ENCODE data around the gene ANKRD12. TPM values are rescaled to one million over a fixed set of nuclear protein-coding genes. Genes with fewer than 3 reads are reported as not detected.

ANKRD12 gene
- total and polyA plus RNA-seq, 9 donors = 8.8 to 115 (median 72.9) TPM

GRCh38 chr18:9123520-9123919 lies 13.1 kb upstream of the ANKRD12 start:
- intact Hi-C loops (cut with DNase I) = no loop called here
- TF ChIP-seq CTCF (IDR thresholded peaks at IDR 0.05) = no peak
- H3K4me3 ChIP-seq = no peak overlapping the region
- H3K27me3 ChIP-seq = no peaks in the 10 kb centered on the region
- 89 to 99% (median 89%) methylated on average over 2 of the region's 2 CpGs for WGBS, 3 donors
- no peak overlapping the region for H3K27ac ChIP-seq
- H3K36me3 ChIP-seq = no peaks in the 10 kb centered on the region
- no peak for DNase-seq
- no peaks in the 10 kb centered on the region for H3K9me3 ChIP-seq
- H3K4me1 ChIP-seq (ENCODE audit: insufficient read depth) = peaks cover 1% of the 10 kb centered on the region

- H3K4me3 ChIP-seq = no peak overlapping the region
- no peak for DNase-seq
- no peaks in the 10 kb centered on the region for H3K27me3 ChIP-seq
- intact Hi-C loops (cut with DNase I) = no loop called here
- H3K27ac ChIP-seq = no peak overlapping the region
- peaks cover 1% of the 10 kb centered on the region for H3K4me1 ChIP-seq (ENCODE audit: insufficient read depth)
- WGBS, 3 donors = 92 to 96% (median 93%) methylated on average over 1 of the region's 1 CpG
- TF ChIP-seq POLR2A (IDR thresholded peaks at IDR 0.05) = no peak
- TF ChIP-seq EP300 (IDR thresholded peaks at IDR 0.05) = no peak
- no peak for TF ChIP-seq CTCF (IDR thresholded peaks at IDR 0.05)
- no peaks in the 10 kb centered on the region for H3K9me3 ChIP-seq
- no peaks in the 10 kb centered on the region for H3K36me3 ChIP-seq
Observed at GRCh38 chr18:9124824-9125223, 11.8 kb upstream of the ANKRD12 start.

GRCh38 chr18:9126337-9126736 lies 10.2 kb upstream of the ANKRD12 start:
- Histone ChIP-seq H3K36me3 (no peaks in the 10 kb centered on the region), H3K27ac (no peak overlapping the region), H3K4me1 (ENCODE audit: insufficient read depth) (peaks cover 1% of the 10 kb centered on the region), H3K27me3 (no peaks in the 10 kb centered on the region), H3K4me3 (no peak overlapping the region), H3K9me3 (no peaks in the 10 kb centered on the region)
- DNase-seq = no peak
- 74 to 75% (median 74%) methylated on average over 3 of the region's 3 CpGs for WGBS, 3 donors
- intact Hi-C loops (cut with DNase I) = no loop called here
- no peak for TF ChIP-seq CTCF (IDR thresholded peaks at IDR 0.05)
- TF ChIP-seq POLR2A (IDR thresholded peaks at IDR 0.05) = no peak
- TF ChIP-seq EP300 (IDR thresholded peaks at IDR 0.05) = no peak

- H3K27ac ChIP-seq = no peak overlapping the region
- no peak for DNase-seq
- H3K27me3 ChIP-seq = no peaks in the 10 kb centered on the region
- TF ChIP-seq CTCF (IDR thresholded peaks at IDR 0.05) (no peak), EP300 (IDR thresholded peaks at IDR 0.05) (no peak), POLR2A (IDR thresholded peaks at IDR 0.05) (no peak)
- intact Hi-C loops (cut with DNase I) = no loop called here
- WGBS, 3 donors = 79 to 84% (median 82%) methylated on average over 4 of the region's 4 CpGs
- H3K4me1 ChIP-seq (ENCODE audit: insufficient read depth) = no peaks in the 10 kb centered on the region
- no peaks in the 10 kb centered on the region for H3K36me3 ChIP-seq
- no peak overlapping the region for H3K4me3 ChIP-seq
- no peaks in the 10 kb centered on the region for H3K9me3 ChIP-seq
Observed at GRCh38 chr18:9130195-9130594, 6.4 kb upstream of the ANKRD12 start.

GRCh38 chr18:9130806-9131205 lies 5.8 kb upstream of the ANKRD12 start:
- intact Hi-C loops (cut with DNase I) = no loop called here
- H3K4me1 ChIP-seq (ENCODE audit: insufficient read depth) = no peaks in the 10 kb centered on the region
- TF ChIP-seq POLR2A (IDR thresholded peaks at IDR 0.05) (no peak), EP300 (IDR thresholded peaks at IDR 0.05) (no peak), CTCF (IDR thresholded peaks at IDR 0.05) (no peak)
- DNase-seq = no peak
- H3K4me3 ChIP-seq = no peak overlapping the region
- no peak overlapping the region for H3K27ac ChIP-seq
- no peaks in the 10 kb centered on the region for H3K36me3 ChIP-seq
- H3K27me3 ChIP-seq = no peaks in the 10 kb centered on the region
- H3K9me3 ChIP-seq = no peaks in the 10 kb centered on the region
- WGBS, 3 donors = 54 to 63% (median 61%) methylated on average over 2 of the region's 2 CpGs
